ENCODE data around the gene DDX20.

Gene DDX20

GRCh38 chr1:111747947-111748346 lies 7.8 kb upstream of the DDX20 start:
- no peak for DNase-seq (ENCODE audit: low read depth)

DNA sequence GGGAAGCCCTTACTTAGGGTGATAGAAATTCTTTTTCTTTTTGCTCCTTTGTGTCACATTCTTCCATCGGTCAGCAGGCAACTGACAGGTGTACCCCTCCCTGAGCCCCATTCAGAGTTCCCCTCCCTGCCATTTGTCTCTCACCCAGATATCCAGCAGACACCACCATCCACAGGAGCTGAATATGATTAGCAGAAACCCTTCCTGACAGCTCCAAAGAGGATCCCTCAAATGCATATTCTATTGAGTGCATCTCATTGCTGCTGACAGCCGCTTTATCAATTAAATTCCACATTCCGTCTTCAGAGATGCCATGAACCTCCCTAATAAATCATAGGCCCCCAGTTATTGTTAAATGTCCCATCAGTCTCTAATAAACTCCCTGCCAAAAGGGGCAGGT lies 6.1 kb upstream of the DDX20 start:
- DNase-seq (ENCODE audit: low read depth) = no peak

- DNase-seq (ENCODE audit: low read depth) = no peak
Observed at GRCh38 chr1:111750856-111751255, 4.8 kb upstream of the DDX20 start.

GRCh38 chr1:111751906-111752575 lies 3.7 kb upstream of the DDX20 start:
- no peak for DNase-seq (ENCODE audit: low read depth)

DNA sequence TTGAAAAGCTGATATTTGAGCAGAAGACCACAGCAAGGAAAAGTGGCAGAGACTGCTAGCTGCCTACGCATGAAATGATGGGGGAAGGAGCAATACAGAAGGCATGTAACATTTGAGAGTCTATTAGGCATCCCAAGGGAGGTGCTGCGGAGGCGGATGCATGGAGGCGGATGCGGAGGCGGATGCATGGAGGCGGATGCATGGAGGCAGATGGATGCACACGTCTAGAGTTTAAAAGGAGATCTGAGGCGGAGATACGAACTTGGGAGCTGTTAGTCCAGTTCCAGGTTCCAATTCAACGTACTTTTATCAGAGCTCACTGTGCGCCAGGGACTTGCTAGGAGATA lies 744 bp upstream of the DDX20 start:
- no peak for DNase-seq (ENCODE audit: low read depth)

GRCh38 chr1:111756124-111756513 lies 418 bp downstream of the DDX20 start:
- DNase-seq (ENCODE audit: low read depth) = no peak

GRCh38 chr1:111758373-111758772 lies 2.7 kb downstream of the DDX20 start:
- DNase-seq (ENCODE audit: low read depth) = no peak

DNA sequence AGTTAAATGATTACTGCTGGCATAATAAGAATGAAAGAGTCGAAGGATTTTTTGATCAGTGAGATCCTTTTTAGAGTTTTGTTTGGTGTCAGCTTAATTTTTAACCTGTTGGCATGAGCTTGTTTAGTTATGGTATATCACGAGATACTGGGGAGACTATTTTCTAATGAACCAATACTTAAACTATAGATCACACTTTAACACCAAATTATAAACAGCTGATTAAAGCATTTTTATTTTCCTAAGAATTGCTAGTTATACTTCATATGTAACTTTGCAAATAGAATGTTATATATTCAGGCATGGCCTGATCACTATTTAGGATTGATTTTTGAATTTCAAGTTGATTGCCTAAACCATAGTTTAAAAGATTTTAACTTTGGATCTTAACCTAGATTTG lies 6.0 kb downstream of the DDX20 start:
- DNase-seq (ENCODE audit: low read depth) = no peak

DNA sequence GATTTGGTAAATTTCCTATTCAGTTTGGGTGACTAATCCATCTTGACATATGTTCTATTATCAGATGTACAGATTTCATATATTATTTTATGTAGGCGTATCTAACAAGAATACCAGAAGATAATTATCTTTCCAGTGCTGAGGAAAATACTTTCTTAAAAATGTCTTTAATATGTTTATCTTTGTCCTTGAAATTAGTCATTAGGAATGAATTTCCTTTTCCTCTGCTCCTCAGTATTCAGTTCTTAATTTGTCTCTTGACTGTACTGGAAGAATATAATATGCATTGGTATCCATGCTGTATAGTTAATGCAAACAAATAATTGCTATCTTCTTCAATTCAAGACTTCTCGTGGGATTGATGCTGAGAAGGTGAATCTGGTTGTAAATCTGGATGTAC lies 6.6 kb downstream of the DDX20 start:
- DNase-seq (ENCODE audit: low read depth) = no peak

- no peak for DNase-seq (ENCODE audit: low read depth)
Observed at GRCh38 chr1:111768023-111768422, 12.3 kb downstream of the DDX20 start.

GRCh38 chr1:111768625-111769024 lies 12.9 kb downstream of the DDX20 start:
- DNase-seq (ENCODE audit: low read depth) = no peak

GRCh38 chr1:111769517-111770146 lies 13.9 kb downstream of the DDX20 start:
- no peak for DNase-seq (ENCODE audit: low read depth)

GRCh38 chr1:111770916-111771315 lies 15.2 kb downstream of the DDX20 start:
- DNase-seq (ENCODE audit: low read depth) = no peak

GRCh38 chr1:111775966-111776365 lies 20.3 kb downstream of the DDX20 start:
- DNase-seq (ENCODE audit: low read depth) = no peak

- no peak for DNase-seq (ENCODE audit: low read depth)
Observed at GRCh38 chr1:111776391-111776790, 20.7 kb downstream of the DDX20 start.

DNA sequence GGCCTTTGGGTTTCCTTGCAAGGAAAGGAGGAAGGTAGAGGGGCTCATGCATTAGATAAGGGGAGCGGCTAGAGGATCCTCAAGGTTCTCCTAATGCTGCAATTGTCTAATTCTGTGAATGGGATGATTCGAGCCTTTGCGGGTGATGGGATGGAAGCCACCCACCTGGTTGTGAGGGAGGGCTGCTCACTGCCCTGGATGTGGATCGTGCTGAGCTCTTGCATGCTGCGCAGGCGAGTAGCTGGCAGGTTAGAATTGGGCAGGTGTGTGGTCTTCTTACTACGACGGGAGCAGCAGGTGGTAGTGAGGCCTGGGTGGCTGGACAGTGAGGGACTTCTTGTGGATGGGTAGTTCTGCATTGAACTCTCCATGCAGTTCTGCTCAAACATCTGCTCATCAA lies 21.2 kb downstream of the DDX20 start:
- DNase-seq (ENCODE audit: low read depth) = no peak

- DNase-seq (ENCODE audit: low read depth) = no peak
Observed at GRCh38 chr1:111777301-111777700, 21.6 kb downstream of the DDX20 start.

- DNase-seq (ENCODE audit: low read depth) = no peak
Observed at GRCh38 chr1:111778066-111778465, 22.4 kb downstream of the DDX20 start.

DNA sequence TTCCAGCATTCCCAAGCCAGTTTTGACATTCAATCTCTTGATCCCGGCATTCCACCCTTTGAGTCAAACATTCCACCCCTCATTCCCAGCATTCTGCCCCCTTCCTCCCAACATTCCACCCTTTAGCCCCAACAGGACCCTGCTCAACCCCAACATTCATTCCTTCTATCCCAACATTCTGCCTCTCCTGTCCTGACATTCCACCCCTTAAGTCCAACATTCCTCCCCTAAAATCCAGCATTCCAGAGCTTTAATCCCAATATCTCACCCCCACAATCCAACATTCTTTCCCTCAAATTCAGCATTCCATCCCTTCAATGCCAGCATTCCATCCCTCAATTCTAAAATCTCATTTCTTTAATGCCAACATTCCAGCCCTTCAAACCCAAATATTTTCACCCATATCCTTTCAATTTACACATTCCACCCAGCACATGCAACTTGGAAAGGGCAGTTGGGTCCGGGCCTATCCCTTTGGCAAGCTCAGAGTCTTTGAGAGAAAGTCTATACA lies 22.9 kb downstream of the DDX20 start:
- DNase-seq (ENCODE audit: low read depth) = no peak

DNA sequence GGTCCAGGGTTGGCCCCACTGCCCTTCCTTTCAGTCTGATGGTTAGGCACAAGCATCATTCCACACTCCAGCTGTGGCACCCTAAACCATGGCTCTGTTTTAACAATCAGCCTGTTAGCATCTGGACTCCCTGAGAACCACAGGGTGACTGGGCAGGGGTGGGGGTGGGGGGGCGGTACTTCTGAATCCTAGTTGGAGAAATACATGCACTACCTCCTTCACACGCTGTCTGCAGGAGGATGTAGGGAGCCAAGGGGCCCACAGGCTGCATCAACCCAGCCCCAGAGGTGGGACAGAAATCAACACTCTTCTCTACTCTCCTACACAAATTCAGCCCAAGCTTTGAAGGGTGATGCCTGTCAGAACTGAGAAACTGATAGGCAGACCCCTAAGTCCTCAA lies 23.8 kb downstream of the DDX20 start:
- DNase-seq (ENCODE audit: low read depth) = no peak

GRCh38 chr1:111784273-111784901 lies 28.7 kb downstream of the DDX20 start:
- DNase-seq (ENCODE audit: low read depth) = no peak

GRCh38 chr1:111786669-111787207 lies 31.0 kb downstream of the DDX20 start:
- no peak for DNase-seq (ENCODE audit: low read depth)

GRCh38 chr1:111789142-111789541 lies 33.4 kb downstream of the DDX20 start:
- DNase-seq (ENCODE audit: low read depth) = no peak

All from CMK (cell line).